GM10248 (cell line): Measurements from ENCODE around the gene XIRP2.

ENCODE experiments used
- CTCF ChIA-PET: fragments of 300-600 bp; sonication (Branson Sonifier 250); formaldehyde crosslinking; extraction: SDS; loops from one replicate; lab custom pipeline; 2021; ENCODE audit warnings: antibody characterized with exemption; lab: Yijun Ruan, JAX
- POLR2A ChIA-PET: fragments of 350-650 bp; sonication (Branson Sonifier 250); formaldehyde crosslinking; extraction: SDS; loops from one replicate; lab custom pipeline; 2020; ENCODE audit warnings: antibody characterized with exemption; lab: Yijun Ruan, JAX
- DNase-seq: peaks from one replicate; pipeline ENCODE4 v3.0.0; 2012; ENCODE audit errors: extremely low spot score
- TF ChIP-seq, protein P1 (sequence below): IDR thresholded peaks from 2 replicates; pipeline ENCODE4 v1.5.1; 2012; ENCODE audit warnings: mild to moderate bottlenecking, low read depth; ENCODE audit errors: extremely low read depth, missing control alignments, control extremely low read depth

The XIRP2 gene

DNA sequence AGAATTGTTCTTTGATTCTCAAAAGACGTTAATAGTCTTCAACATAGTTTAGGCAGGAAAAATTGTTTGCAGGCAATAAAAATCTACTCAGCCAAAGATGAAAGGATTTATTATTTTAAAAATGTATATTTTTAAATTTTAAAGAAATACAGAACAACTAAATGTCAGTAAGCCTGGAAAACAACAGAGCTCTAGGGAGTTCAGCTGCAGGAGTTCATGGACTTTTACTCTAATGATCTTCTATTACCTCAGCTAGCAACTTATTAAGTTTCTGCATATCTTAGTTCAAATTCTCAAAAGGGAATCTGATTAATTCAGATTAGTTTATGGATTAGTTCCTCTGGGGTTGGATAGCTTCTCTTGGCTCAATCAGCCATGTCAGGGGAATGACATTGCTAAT lies 17.9 kb upstream of the XIRP2 start:
- CTCF ChIA-PET: no interaction called here
- POLR2A ChIA-PET: no interaction called here
- no peak for DNase-seq
- TF ChIP-seq, protein P1, sequence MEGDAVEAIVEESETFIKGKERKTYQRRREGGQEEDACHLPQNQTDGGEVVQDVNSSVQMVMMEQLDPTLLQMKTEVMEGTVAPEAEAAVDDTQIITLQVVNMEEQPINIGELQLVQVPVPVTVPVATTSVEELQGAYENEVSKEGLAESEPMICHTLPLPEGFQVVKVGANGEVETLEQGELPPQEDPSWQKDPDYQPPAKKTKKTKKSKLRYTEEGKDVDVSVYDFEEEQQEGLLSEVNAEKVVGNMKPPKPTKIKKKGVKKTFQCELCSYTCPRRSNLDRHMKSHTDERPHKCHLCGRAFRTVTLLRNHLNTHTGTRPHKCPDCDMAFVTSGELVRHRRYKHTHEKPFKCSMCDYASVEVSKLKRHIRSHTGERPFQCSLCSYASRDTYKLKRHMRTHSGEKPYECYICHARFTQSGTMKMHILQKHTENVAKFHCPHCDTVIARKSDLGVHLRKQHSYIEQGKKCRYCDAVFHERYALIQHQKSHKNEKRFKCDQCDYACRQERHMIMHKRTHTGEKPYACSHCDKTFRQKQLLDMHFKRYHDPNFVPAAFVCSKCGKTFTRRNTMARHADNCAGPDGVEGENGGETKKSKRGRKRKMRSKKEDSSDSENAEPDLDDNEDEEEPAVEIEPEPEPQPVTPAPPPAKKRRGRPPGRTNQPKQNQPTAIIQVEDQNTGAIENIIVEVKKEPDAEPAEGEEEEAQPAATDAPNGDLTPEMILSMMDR: no peak

DNA sequence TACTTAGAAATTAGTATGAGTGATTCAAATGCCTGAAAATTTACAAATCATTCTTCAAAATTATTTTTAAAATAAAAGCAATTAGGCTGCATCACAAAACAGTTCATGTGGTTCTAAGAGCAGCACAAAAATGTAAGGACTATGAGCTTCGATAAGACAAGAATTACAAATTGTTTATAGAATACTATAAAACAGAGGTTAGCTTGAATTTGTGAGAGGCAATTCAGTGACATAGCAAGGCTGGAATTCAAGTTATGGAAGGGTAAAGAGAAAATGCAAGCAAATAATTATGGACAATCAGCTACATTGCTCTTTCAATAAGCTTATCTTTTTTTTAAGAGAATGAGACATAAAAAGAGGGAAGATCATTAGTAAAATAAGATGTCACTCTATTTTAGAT lies 7.1 kb upstream of the XIRP2 start:
- TF ChIP-seq, protein P1: no peak

GRCh38 chr2:166882851-166883250 lies 5.4 kb upstream of the XIRP2 start:
- no peak for DNase-seq
- CTCF ChIA-PET: no interaction called here
- POLR2A ChIA-PET: no interaction called here
- TF ChIP-seq, protein P1: no peak

More for the DNA sequence above, 7.1 kb upstream of the XIRP2 start:
- ChIA-PET POLR2A (no interaction called here), CTCF (no interaction called here)
- DNase-seq: no peak

DNA sequence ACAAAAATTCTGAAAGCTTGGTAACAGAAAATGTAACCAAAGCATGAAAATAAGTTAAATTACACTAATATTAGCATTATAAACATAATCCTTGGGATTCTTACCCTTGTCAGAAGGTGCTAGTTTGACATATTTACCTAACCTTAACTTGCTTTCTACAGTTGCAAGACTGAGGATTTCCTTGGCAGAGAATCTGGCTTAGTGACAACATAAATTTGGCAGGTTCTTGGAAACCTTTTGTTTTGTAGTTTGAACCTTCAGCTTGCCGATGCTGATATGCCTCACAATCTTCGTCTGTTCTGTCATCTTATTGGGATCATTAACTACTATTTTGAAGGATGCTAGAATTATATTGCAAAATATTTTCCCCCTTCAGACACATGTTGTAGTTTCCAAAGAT lies 3.4 kb downstream of the XIRP2 start:
- no peak for DNase-seq
- ChIA-PET POLR2A (no interaction called here), CTCF (no interaction called here)
- TF ChIP-seq, protein P1: no peak

GRCh38 chr2:166892397-166892796 lies 4.1 kb downstream of the XIRP2 start:
- no peak for DNase-seq
- TF ChIP-seq, protein P1: no peak
- POLR2A ChIA-PET: no interaction called here
- CTCF ChIA-PET: no interaction called here

- ChIA-PET POLR2A (no interaction called here), CTCF (interaction anchor here (1.5 kb wide), 1 partner anchor 8 kb away, joined by 3 read pairs; no protein-coding TSS in a partner anchor)
- DNase-seq: no peak
- TF ChIP-seq, protein P1: no peak
Measured at GRCh38 chr2:166895243-166895642, 7.0 kb downstream of the XIRP2 start.

GRCh38 chr2:166897666-166898065 lies 9.4 kb downstream of the XIRP2 start:
- POLR2A ChIA-PET: no interaction called here
- CTCF ChIA-PET: no interaction called here

More at GRCh38 chr2:166897666-166898065, 9.4 kb downstream of the XIRP2 start:
- no peak for DNase-seq
- TF ChIP-seq, protein P1: no peak
